ENCODE data around the gene RPL10A.

The RPL10A gene

GRCh38 chr6:35448191-35448590 is 20.0 kb upstream of the RPL10A start:
- DNase-seq (ENCODE audit: low read depth) = no peak

- no peak for DNase-seq (ENCODE audit: low read depth)
Observed at GRCh38 chr6:35449287-35449881, 18.8 kb upstream of the RPL10A start.

GRCh38 chr6:35451354-35452182 is 16.6 kb upstream of the RPL10A start:
- DNase-seq (ENCODE audit: low read depth) = no peak

GRCh38 chr6:35452183-35453090 is 15.8 kb upstream of the RPL10A start, which contains the start of gene FANCE:
Gene FANCE (plus strand): TSS chr6:35452338. CDS start chr6:35452546, 208 bp downstream.
- DNase-seq (ENCODE audit: low read depth) = no peak

- DNase-seq (ENCODE audit: low read depth) = no peak
Observed at GRCh38 chr6:35453236-35453635, 15.0 kb upstream of the RPL10A start.

- DNase-seq (ENCODE audit: low read depth) = no peak
Observed at GRCh38 chr6:35454391-35455110, 13.7 kb upstream of the RPL10A start.

GRCh38 chr6:35457907-35458306 is 10.3 kb upstream of the RPL10A start:
- no peak for DNase-seq (ENCODE audit: low read depth)

GRCh38 chr6:35461270-35461669 is 6.9 kb upstream of the RPL10A start:
- no peak for DNase-seq (ENCODE audit: low read depth)

GRCh38 chr6:35463292-35463691 is 4.9 kb upstream of the RPL10A start:
- DNase-seq (ENCODE audit: low read depth) = no peak

GRCh38 chr6:35465646-35466045 is 2.6 kb upstream of the RPL10A start:
- no peak for DNase-seq (ENCODE audit: low read depth)

- no peak for DNase-seq (ENCODE audit: low read depth)
Observed at GRCh38 chr6:35468980-35469750, 964 bp downstream of the RPL10A start.

GRCh38 chr6:35469751-35470662 is 1.8 kb downstream of the RPL10A start:
- DNase-seq (ENCODE audit: low read depth) = no peak

GRCh38 chr6:35470663-35471120 is 2.5 kb downstream of the RPL10A start:
- no peak for DNase-seq (ENCODE audit: low read depth)

GRCh38 chr6:35471836-35472345 is 3.7 kb downstream of the RPL10A start:
- no peak for DNase-seq (ENCODE audit: low read depth)

GRCh38 chr6:35473075-35473849 is 5.1 kb downstream of the RPL10A start:
- DNase-seq (ENCODE audit: low read depth) = no peak

GRCh38 chr6:35473850-35474130 is 5.6 kb downstream of the RPL10A start:
- DNase-seq (ENCODE audit: low read depth) = no peak

- no peak for DNase-seq (ENCODE audit: low read depth)
Observed at GRCh38 chr6:35474131-35474941, 6.1 kb downstream of the RPL10A start.

- no peak for DNase-seq (ENCODE audit: low read depth)
Observed at GRCh38 chr6:35474942-35475570, 6.9 kb downstream of the RPL10A start.
